Measurements from ENCODE around the gene RASL10B. TPM values are rescaled to one million over a fixed set of nuclear protein-coding genes. Genes with fewer than 3 reads are reported as not detected.

Gene RASL10B
- total RNA-seq, 1 donor from 2014 or later, result 20.1 TPM

DNA sequence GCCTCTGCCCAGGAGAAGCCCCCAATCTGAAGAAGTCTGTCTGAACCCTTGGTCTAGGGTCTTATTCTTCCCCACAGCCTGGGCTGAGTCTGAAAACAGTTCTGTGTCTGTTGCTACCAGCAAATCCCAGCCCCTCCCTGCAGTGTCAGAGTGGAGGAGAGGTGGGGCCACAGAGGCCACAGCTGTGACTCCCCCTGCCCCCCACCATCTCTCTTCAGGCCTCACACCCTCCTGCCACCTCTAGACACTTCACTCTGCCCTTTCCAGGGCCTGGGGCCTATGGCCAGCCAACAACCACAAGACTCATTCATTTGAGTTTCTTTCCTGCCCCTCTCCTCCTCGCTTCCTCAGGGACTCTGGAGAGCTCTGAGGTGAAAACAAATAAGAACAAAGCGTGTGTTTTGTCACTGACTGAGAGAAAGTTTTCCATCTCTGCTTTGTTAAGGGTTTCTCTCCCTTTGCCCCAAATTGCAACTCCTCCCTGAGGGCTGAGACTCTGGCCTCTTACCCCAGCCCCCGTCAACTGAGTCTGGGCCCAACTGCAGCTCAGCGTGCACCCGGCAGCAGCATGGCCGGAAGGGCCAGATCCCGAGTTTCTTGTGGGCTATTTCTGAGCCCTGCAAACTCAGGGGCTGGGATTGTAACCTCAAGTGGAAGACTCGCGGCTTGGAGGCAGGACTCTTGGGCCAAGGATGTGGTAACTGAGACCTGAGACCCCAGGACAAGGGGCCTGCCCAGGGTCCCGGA, 42.4 kb downstream of the RASL10B start:
- H3K9me3 Mint-ChIP-seq, result no peaks in the 10 kb centered on the region
- H3K4me1 Mint-ChIP-seq, result peaks cover 26% of the 10 kb centered on the region
- H3K27ac Mint-ChIP-seq, result peak overlapping the region; percentile 68
- H3K27me3 Mint-ChIP-seq (ENCODE audit: low read depth), result no peaks in the 10 kb centered on the region
- no peaks in the 10 kb centered on the region for H3K36me3 Mint-ChIP-seq
- H3K4me3 Mint-ChIP-seq, result no peak overlapping the region
- TF ChIP-seq, protein P1, sequence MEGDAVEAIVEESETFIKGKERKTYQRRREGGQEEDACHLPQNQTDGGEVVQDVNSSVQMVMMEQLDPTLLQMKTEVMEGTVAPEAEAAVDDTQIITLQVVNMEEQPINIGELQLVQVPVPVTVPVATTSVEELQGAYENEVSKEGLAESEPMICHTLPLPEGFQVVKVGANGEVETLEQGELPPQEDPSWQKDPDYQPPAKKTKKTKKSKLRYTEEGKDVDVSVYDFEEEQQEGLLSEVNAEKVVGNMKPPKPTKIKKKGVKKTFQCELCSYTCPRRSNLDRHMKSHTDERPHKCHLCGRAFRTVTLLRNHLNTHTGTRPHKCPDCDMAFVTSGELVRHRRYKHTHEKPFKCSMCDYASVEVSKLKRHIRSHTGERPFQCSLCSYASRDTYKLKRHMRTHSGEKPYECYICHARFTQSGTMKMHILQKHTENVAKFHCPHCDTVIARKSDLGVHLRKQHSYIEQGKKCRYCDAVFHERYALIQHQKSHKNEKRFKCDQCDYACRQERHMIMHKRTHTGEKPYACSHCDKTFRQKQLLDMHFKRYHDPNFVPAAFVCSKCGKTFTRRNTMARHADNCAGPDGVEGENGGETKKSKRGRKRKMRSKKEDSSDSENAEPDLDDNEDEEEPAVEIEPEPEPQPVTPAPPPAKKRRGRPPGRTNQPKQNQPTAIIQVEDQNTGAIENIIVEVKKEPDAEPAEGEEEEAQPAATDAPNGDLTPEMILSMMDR (IDR thresholded peaks at IDR 0.05; ENCODE audit: unreplicated experiment), result no peak
- DNase-seq (ENCODE audit: low spot score in 2 of 2, unreplicated experiment in 2 of 2), result no peak

DNA sequence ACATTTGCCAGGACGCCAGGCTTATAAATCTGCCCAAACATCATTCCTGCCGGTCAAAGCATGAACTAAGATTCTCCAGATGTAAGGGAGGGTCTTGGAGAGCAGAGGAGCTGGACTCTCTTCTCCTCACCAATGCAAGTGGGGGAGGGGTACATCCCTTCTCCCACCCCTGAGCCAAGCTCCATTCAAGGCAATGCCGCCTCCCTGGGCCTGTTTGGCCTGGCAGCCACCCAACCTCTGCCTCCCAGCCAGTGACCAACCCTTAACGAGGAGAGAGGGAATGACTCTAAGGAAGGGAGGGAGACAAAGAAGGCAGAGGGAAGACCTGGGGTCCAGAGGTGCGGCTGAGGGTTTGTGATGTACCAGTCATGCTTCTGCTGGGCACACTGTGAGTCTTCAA, 43.1 kb downstream of the RASL10B start:
- no peaks in the 10 kb centered on the region for H3K36me3 Mint-ChIP-seq
- no peak for DNase-seq (ENCODE audit: low spot score in 2 of 2, unreplicated experiment in 2 of 2)
- H3K9me3 Mint-ChIP-seq, result no peaks in the 10 kb centered on the region
- H3K27ac Mint-ChIP-seq, result peak overlapping the region; percentile 68
- TF ChIP-seq, protein P1 (IDR thresholded peaks at IDR 0.05; ENCODE audit: unreplicated experiment), result no peak
- H3K4me3 Mint-ChIP-seq, result no peak overlapping the region
- H3K27me3 Mint-ChIP-seq (ENCODE audit: low read depth), result no peaks in the 10 kb centered on the region
- H3K4me1 Mint-ChIP-seq, result peaks cover 26% of the 10 kb centered on the region

- TF ChIP-seq, protein P1 (IDR thresholded peaks at IDR 0.05; ENCODE audit: unreplicated experiment), result no peak
- no peaks in the 10 kb centered on the region for H3K36me3 Mint-ChIP-seq
- no peaks in the 10 kb centered on the region for H3K9me3 Mint-ChIP-seq
- DNase-seq (ENCODE audit: low spot score in 2 of 2, unreplicated experiment in 2 of 2), result no peak
- H3K4me1 Mint-ChIP-seq, result peaks cover 26% of the 10 kb centered on the region
- H3K27ac Mint-ChIP-seq, result peak overlapping the region; percentile 44
- no peaks in the 10 kb centered on the region for H3K27me3 Mint-ChIP-seq (ENCODE audit: low read depth)
- H3K4me3 Mint-ChIP-seq, result no peak overlapping the region
Measured at GRCh38 chr17:35775039-35775438, 43.6 kb downstream of the RASL10B start.

DNA sequence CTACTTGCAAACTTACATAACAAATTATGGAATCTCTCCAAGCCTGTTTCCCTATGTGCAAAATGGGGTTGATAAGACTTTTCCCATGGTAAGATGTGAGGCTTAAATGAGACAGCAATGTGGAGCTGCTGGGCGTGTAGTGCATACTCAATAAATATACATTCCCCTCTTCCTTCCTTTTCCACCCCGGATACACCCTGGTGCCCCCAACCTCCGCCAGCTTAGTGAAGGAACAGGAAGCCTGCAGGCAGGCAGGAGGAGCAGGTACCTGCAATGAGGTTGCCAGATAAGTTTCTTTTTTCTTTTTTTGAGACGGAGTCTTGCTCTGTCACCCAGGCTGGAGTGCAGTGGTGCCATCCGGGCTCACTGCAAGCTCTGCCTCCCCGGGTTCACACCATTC, 44.1 kb downstream of the RASL10B start:
- Mint-ChIP-seq H3K27me3 (ENCODE audit: low read depth) (no peaks in the 10 kb centered on the region), H3K27ac (no peak overlapping the region), H3K4me1 (peaks cover 26% of the 10 kb centered on the region), H3K9me3 (no peaks in the 10 kb centered on the region), H3K4me3 (no peak overlapping the region), H3K36me3 (no peaks in the 10 kb centered on the region)
- DNase-seq (ENCODE audit: low spot score in 2 of 2, unreplicated experiment in 2 of 2), result no peak
- TF ChIP-seq, protein P1 (IDR thresholded peaks at IDR 0.05; ENCODE audit: unreplicated experiment), result no peak

DNA sequence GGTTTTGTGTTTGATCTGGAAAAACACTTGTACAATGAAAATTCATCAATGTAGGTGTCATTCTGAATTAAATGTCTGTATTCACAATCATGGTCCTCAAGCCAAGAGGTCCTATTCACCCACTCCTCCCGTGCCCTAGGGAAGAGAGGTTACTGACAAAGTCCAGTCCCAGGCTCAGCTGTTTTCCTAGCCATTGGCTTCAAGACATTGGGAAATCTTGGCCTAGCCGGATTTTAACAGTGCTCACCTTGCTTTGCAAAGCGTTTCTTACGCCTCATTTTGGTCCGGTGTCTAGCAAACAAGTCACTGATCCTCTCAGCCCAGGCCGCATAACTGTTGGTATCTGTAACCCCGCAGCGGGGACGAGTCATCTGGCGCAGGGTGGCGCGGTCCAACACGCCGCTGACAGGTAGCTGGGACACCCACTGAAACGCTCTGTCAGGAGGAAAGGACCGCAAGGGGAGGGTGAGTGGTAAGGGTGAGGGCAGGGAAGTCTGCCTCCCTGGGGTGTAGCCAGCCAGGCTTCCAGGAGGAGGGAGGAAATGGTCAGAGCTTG, 47.3 kb downstream of the RASL10B start:
- DNase-seq (ENCODE audit: low spot score in 2 of 2, unreplicated experiment in 2 of 2), result no peak
- Mint-ChIP-seq H3K27me3 (ENCODE audit: low read depth) (no peaks in the 10 kb centered on the region), H3K4me3 (no peak overlapping the region), H3K27ac (no peak overlapping the region), H3K4me1 (peaks cover 30% of the 10 kb centered on the region), H3K9me3 (no peaks in the 10 kb centered on the region), H3K36me3 (no peaks in the 10 kb centered on the region)
- TF ChIP-seq, protein P1 (IDR thresholded peaks at IDR 0.05; ENCODE audit: unreplicated experiment), result no peak

Measured in mesothelial cell of epicardium (in vitro differentiated cells).